PFSK-1 (cell line): ENCODE measurements around the gene KLF16.

Experiments used
- SIN3A ChIP-seq: IDR thresholded peaks from 2 replicates; pipeline ENCODE4 v1.6.1; 2012; ENCODE audit warnings: mild to moderate bottlenecking, low read length, moderate library complexity, borderline replicate concordance; ENCODE audit not compliant: insufficient read depth
- TAF1 ChIP-seq: IDR thresholded peaks from 2 replicates; pipeline ENCODE4 v1.6.1; 2012; ENCODE audit warnings: low read length, control low read depth, borderline replicate concordance; ENCODE audit not compliant: insufficient read depth
- TF ChIP-seq, protein P1 (sequence below), 2 experiments: IDR thresholded peaks; 2 replicates each; pipeline versions ENCODE4 v1.6.1 to v1.8.0; 2011 to 2012; ENCODE audit warnings: low read depth in 2 of 2, low read length in 2 of 2, control low read depth in 1 of 2, inconsistent platforms in 1 of 2, mild to moderate bottlenecking in 1 of 2, moderate library complexity in 1 of 2; ENCODE audit not compliant: insufficient read depth in 1 of 2

DNA sequence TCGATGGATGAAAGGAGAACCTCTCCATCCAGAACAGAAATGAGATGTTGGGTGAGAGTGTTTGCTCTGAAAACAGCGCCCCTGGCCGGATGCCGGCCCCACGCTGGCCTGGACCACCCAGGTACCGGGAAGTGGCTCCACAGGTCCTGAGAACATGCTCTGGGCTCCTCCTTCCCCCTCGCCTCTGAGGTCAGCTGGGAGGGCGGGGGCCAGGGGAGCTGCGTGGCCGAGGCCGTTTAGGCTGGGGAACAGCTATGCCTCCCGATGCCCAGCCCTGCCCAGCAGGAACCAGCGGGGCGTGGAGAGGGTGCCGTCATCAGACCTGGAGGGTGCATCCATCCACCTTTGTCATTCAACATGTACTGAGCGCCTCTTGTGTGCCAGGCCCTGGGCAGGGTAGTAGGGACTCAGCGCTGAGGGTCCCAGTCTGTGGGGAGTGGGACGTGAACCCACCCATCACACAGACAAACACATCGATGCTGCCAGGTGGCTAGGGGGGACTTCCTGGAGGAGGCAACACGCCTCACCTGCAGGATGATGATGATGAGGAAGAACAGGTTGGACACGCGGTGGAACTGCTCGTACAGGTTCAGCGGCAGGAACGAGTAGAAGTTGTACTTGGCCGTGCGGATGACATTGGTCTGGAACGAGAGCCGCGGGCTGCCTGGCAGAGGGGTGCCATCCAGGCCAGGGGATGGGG is 55.5 kb downstream of the KLF16 start:
- no peak for TF ChIP-seq SIN3A
- TF ChIP-seq TAF1, result no peak
- TF ChIP-seq, protein P1, sequence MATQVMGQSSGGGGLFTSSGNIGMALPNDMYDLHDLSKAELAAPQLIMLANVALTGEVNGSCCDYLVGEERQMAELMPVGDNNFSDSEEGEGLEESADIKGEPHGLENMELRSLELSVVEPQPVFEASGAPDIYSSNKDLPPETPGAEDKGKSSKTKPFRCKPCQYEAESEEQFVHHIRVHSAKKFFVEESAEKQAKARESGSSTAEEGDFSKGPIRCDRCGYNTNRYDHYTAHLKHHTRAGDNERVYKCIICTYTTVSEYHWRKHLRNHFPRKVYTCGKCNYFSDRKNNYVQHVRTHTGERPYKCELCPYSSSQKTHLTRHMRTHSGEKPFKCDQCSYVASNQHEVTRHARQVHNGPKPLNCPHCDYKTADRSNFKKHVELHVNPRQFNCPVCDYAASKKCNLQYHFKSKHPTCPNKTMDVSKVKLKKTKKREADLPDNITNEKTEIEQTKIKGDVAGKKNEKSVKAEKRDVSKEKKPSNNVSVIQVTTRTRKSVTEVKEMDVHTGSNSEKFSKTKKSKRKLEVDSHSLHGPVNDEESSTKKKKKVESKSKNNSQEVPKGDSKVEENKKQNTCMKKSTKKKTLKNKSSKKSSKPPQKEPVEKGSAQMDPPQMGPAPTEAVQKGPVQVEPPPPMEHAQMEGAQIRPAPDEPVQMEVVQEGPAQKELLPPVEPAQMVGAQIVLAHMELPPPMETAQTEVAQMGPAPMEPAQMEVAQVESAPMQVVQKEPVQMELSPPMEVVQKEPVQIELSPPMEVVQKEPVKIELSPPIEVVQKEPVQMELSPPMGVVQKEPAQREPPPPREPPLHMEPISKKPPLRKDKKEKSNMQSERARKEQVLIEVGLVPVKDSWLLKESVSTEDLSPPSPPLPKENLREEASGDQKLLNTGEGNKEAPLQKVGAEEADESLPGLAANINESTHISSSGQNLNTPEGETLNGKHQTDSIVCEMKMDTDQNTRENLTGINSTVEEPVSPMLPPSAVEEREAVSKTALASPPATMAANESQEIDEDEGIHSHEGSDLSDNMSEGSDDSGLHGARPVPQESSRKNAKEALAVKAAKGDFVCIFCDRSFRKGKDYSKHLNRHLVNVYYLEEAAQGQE (IDR thresholded peaks at IDR 0.05; ENCODE audit: insufficient read depth in 1 of 2, low read depth in 2 of 2, low read length in 2 of 2), result no peak
